GM18867 (cell line): ENCODE data around the gene ARL3.
A peak's percentile ranks its signal among the peaks of the same experiment; 100 is the strongest.

Experiments used
- ATAC-seq: cut with Tn5 transposase; IDR thresholded peaks from one replicate; pipeline ENCODE4 v1.9.1; 2021; ENCODE audit warnings: mild to moderate bottlenecking, moderate library complexity; ENCODE audit not compliant: unreplicated experiment

ARL3 gene

GRCh38 chr10:102642736-102643335 lies 71.4 kb downstream of the ARL3 start:
- ATAC-seq: no peak

- ATAC-seq: peak; percentile 61
Observed at GRCh38 chr10:102641880-102642735, 72.1 kb downstream of the ARL3 start.

GRCh38 chr10:102641402-102641801 lies 72.8 kb downstream of the ARL3 start:
- ATAC-seq: no peak

GRCh38 chr10:102639537-102639936 lies 74.7 kb downstream of the ARL3 start:
- no peak for ATAC-seq

GRCh38 chr10:102635377-102635776 lies 78.8 kb downstream of the ARL3 start:
- no peak for ATAC-seq

- ATAC-seq: no peak
Observed at GRCh38 chr10:102634686-102635085, 79.5 kb downstream of the ARL3 start.

- ATAC-seq: no peak
Observed at GRCh38 chr10:102633848-102634247, 80.3 kb downstream of the ARL3 start.

- no peak for ATAC-seq
Observed at GRCh38 chr10:102633287-102633686, 80.9 kb downstream of the ARL3 start.

GRCh38 chr10:102632394-102633111 lies 81.6 kb downstream of the ARL3 start:
- no peak for ATAC-seq

GRCh38 chr10:102631525-102632393 lies 82.4 kb downstream of the ARL3 start:
- ATAC-seq: no peak

- no peak for ATAC-seq
Observed at GRCh38 chr10:102630663-102631062, 83.5 kb downstream of the ARL3 start.

GRCh38 chr10:102629661-102630614 lies 84.3 kb downstream of the ARL3 start:
- ATAC-seq: no peak

GRCh38 chr10:102628451-102628911 lies 85.7 kb downstream of the ARL3 start:
- ATAC-seq: no peak

- no peak for ATAC-seq
Observed at GRCh38 chr10:102627736-102628293, 86.4 kb downstream of the ARL3 start.

GRCh38 chr10:102627291-102627735 lies 86.9 kb downstream of the ARL3 start:
- no peak for ATAC-seq

GRCh38 chr10:102626026-102626685 lies 88.0 kb downstream of the ARL3 start:
- no peak for ATAC-seq

- ATAC-seq: no peak
Observed at GRCh38 chr10:102624751-102625645, 89.2 kb downstream of the ARL3 start.

GRCh38 chr10:102624094-102624493 lies 90.1 kb downstream of the ARL3 start:
- no peak for ATAC-seq
